ENCODE data around the gene ROPN1L.

Gene ROPN1L

DNA sequence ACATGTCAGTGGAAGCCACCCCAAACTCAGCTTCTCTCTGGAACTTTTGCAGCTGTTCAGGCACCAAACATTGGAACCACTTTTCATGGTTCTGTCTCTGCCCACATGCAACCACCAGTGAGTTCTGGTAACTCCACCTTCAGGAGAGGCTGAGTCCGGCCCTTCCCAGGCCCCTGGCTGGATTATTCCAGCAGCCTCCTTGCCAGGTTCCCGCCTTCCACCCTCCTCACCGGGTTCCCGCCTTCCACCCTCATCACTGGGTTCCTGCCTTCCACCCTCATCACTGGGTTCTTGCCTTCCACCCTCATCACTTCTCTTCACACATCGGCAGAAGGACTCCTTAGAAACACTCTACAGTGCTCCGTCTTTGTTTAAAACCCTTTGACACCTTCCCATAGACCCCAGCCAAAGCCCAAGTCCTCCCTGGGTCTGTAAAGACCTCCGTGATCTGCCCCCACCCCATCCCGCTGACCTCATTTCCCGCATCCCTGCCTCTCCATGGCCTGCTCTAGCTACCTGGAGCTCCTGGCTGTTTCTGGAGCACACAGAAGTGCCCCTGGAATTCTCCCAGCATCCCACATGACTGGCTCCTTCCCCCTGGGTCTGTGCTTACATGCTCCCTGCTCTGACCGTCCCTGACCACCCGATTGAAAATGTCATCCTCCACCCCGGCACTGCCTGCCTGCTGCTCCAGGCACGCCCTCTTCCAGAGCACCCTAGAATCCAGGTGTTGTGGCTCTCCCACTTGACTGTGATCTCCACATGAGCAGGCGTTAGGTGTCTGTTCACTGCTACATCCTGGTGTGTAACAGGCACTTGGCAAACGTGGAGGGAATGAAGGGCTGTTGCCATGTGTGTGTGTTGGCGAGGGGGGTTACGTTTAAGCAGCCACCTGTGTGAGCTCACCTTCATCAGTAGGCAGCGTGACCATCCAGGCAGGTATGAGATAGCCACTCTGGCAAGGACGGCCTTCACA is 17.7 kb downstream of the ROPN1L start:
- no peak for DNase-seq

DNA sequence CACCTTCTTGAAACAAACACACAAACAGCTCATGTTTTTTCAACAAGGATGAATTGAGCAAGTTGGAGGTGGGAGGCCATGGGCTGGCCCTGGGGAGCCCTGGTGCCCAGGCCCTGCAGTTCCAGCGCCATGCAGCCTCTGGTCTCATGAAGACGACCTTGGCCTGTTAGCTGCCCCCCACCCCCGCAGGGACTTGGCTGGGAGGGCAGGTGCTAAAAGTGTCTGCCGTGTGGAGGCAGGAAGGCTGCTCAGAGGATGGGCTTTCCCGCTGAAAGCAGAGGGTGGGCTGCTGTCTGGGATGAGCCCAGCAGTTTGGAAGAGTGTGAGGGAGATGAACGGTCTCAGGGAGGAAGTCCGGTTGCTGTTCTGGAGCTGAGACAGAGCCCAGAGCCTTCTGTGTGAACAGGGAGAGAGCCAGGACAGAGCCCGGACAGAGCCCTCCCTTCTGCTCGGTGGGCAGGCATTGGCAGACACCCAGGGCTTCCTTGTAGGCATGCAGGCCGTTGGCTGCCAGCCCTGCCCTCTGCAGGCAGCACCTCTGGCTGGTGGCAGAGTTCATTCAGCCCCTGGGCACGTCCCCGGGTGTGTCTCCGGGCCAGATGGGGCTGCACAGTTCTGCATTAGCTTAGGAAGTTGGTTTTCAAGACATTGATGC is 18.7 kb downstream of the ROPN1L start:
- no peak for DNase-seq

DNA sequence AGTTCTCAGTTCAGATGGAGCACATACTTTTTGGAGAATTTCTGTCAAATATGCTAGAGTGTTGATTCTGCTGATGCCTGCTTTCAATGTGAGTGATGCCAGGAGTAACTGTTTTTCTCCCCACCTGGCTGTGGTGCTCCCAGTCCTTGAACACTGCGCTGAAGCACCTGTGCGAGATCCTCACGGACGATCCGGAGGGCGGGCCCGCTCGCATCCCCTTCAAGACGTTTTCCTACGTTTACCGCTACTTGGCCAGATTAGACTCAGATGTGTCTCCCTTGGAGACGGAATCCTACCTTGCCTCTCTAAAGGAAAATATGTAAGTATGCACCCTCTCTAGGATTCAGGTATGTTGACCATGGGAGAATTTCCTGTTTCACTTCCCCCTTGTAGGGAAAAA is 19.4 kb downstream of the ROPN1L start:
- DNase-seq = no peak

DNA sequence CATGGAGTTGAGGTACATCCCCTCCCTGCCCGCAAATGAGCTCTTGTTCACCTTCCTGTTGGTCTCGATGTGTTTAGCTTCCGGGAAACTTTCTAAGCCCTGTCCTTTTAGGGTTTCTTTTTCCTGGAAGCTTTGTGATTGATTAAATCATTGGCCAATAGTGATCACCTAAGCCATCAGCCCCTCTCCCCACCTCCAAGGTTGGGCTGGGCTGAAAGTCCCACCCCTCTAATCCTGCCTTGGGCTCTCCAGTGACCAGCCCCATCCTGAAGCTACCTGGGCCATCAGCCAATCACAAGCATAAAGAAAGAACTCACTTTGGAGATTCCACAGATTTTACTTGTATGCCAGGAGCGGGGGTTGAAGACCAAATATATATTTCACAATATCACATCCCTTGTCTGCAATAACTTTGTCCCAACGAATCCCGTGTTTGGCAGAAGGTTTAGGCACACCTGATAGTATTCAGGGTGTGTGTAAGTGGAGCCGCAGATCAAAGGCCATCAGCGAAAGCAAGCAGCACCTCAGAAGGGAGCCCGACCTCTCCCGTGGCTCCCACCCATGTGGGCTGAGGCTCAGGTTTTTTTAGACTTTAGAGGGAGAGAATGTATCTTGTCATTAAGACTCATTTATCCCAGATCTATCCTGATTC is 20.4 kb downstream of the ROPN1L start:
- no peak for DNase-seq

DNA sequence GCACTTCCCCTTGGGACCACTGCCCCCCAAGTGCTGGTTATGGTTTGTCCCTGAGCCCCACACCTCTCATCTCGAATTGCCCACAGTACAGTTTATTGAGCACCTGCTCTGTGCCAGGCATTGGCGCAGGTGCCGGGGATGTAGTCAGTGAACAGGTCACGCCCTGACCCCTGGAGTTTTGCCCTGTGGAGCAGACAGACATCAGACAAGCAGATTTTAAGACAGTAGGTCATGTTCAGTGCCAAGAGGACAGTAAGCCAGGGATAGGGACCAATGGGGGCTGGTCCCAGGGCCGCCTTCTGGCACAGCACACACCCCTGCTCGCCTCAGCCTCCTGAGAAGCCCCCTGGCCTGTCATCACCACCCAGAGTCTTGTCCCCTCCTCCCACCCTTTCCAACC is 21.9 kb downstream of the ROPN1L start:
- no peak for DNase-seq

DNA sequence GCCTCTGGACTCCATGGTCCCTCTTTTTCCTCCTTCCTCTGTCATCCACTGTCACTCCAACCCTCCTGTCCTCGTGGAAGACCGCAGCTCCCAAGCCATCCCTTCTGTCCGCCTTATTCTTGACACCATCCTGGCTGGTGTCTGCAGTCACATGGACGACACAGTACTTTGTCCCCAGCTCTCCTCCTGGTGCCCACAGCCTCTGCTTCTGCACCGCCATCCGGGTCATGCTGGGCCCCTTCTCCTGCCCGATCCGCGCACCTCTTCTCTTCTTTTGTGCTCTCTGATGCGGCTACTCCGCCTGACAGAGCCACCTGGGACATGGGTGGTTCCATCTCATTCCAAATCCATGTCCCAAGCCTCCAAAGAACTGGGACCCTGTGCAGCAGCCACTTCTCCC is 22.5 kb downstream of the ROPN1L start:
- no peak for DNase-seq

DNA sequence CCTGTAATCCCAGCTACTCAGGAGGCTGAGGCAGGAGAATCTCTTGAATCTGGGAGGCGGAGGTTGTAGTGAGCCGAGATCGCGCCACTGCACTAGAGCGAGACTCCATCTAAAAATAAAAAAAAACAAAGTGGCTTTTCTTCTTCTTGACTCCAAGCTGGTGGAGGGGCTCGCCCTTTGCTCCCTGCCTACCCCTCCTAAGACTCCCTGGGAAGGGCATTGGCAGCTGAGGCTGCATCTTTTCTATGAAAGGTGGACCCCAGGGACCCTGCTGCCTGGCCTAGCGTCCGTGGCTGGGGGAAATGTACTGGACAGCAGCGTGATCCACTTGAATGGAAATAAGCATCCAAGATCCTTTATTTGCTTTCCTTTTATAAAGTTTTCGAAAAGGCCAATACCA is 24.0 kb downstream of the ROPN1L start:
- no peak for DNase-seq

DNA sequence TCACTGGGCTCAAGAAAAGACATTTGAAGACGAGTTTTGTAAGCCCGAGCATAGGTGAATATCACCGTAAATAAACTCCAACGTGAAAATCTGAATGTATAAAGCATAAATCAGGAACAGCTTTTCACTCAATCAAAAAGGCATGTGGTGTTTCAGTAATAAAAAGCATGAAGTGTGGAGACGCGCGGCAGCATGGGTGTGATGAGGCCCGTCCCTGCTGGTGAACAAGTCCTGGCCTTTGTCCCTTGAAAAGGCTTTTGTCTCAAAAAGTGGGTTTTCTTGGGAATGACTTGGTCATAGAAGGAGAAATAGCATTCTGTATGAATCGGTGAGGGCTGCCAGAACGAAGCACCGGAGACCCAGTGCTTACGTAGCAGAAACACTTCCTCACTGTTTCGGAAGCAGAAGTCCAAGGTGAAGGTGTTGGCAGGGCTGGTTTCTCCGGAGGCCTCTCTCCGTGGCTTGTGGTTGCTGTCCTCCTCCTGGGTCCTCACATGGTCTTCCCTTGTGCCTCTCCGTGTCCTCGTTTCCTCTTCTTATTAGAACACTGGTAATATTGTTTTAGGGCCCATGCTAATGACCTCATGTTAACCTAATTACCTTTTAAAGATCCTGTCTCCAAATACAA is 24.9 kb downstream of the ROPN1L start:
- DNase-seq = no peak

DNA sequence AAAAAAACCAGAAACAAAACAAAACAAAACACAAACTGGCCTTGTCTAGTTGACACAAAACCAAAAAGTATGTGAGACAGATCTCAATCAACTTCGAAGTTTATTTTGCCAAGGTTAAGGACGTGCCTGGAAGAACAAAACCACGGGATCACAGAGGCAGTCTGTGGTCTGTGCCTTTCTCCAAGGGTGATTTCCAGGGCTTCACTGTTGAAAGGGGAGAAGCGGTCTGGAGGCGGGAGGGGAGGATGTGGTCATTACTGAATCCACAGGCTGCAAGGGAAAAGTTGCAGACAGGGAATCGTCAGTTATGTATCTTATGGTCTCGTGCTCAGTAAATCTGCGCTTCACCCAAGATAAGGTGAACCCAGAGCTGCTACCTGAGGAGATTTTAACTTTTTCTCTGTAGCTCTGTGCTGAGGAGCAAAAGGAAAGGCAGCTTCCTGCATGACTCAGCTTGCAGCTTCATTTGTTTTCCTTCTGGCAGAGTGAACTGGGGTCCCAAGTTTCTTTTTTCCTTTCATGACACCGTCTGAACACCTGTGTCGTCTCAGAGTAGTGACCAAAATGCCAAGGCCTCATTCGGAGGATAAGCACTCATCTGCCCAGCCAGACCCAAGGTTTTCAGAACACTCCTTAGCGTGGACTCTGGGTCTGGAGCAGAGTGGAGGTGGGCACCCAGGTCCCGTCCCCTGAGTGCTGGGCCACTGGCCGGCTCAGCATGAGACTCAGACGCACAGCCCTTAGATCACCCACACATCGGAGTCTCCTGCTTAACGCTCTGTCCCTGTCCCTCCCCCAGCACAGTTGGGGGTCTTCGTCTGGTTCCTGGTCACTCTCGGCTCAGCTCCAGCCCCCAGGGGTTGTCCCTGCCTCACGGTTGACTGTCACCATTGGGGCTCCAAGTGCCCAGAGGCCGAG is 25.9 kb downstream of the ROPN1L start:
- no peak for DNase-seq

DNA sequence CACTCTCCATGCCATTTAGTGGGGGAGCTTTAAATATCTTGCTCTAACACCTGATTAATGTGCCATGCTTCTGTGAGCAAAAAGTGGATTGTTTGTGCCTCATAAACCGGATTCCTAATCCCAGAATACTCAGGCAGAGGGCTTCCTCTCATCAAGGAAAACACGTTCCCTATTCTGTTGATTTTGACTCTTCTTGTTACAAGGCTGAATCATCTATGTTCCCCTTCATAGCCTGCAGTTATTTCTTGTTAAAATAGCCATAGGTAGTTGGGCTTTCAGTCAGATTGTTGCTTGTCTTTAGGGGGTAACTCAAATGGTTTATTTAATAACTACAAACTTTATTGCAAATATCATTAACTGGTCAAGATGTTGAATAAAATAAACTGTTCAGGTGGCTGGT is 26.6 kb downstream of the ROPN1L start:
- no peak for DNase-seq

DNA sequence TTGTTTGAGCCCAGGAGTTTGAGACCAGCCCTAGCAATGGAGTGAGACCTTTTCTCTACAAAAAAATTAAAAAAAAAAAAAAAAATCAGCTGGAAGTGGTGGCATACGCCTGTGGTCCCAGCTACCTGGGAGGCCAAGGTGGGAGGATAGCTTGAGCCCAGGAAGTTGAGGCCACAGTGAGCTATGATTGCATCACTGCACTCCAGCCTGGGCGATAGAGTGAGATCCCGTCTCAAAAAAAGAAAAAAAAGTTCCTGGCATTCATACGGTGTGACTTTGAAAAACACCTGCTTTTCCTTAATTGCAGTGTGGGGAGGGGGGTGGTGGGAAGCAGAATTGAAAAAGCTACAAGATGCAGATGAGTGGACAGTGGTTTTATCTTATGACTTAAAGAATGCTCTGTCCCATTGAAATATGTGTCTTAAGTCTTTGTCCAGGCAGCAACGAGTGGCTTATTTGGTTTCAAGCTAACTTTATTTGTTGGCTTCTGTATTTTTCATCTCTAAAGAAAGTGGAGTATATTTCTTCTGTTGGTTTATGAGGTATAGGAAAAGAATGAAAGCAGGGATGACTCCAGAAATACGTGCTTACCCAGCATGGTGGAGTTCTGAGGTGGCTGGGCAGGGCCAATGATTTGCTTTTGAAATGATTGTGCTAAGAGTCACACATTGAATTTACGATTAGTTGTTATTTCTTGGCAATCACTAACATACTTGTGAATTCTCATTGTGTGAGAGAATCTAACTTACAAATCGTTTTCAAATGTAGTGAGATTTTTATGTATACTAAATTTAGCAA is 27.8 kb downstream of the ROPN1L start:
- no peak for DNase-seq

DNA sequence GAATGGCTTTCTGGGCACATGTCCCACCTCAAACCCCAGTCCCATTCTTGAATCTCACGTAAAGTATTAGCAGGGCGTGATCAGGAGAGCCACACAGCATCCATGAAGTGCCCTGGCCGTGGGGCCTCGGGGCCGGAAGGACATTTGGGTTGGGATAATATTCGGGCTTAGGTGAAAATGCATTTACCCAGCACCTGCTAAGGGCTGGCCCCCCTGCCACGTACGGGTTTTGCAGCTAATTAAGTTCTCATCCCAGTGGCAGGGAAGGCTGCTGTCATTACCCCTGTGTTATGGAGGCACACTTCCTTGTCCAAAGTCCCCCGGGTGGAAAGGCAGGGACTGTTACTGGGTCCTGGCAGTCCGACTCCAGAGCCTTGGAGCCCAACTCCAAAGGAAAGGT is 29.0 kb downstream of the ROPN1L start:
- no peak for DNase-seq

DNA sequence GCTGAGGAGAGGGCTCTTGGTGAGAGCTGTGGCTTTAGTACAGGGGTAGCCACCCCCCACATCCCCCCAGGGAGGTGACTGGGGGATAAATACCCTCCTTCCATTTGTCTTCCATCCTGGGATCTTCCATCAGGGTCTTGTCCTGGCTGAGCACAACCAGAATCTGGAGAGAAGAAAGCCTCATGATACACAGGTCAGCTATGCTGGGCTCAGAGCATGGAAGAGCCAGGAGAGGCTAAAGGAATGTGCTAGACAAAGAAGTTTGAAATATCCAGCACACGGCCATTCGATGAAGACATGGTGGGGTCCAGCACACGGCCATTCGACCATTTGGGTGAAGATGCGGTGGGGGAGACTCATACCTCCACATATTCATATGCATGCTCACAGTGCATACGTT is 30.0 kb downstream of the ROPN1L start:
- no peak for DNase-seq

DNA sequence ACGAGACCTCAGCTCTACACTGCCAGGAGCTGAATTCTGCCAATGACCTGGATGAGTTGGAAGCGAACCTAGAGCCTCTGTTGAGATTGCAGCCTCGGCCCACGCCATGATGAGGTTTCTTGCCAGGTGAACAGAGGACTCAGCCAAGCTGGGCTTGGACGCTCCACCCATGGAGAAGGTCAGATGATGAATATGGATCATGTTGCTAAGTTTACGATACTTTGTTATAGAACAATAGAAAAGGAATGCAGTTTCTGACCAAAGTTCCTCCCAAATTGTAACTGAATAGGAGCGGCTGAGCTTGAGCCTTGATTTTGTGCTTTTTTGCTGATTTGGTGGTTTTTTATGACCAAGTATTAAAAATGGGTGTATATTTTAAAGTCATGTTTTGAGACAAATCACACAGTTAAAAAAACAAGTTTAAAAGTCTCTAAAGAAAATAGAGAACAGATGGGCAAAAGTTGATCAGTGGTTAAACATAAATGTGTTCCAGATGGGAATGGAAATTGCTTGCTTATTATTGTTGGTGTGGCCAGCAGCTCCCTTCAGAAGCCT is 32.9 kb downstream of the ROPN1L start:
- no peak for DNase-seq

DNA sequence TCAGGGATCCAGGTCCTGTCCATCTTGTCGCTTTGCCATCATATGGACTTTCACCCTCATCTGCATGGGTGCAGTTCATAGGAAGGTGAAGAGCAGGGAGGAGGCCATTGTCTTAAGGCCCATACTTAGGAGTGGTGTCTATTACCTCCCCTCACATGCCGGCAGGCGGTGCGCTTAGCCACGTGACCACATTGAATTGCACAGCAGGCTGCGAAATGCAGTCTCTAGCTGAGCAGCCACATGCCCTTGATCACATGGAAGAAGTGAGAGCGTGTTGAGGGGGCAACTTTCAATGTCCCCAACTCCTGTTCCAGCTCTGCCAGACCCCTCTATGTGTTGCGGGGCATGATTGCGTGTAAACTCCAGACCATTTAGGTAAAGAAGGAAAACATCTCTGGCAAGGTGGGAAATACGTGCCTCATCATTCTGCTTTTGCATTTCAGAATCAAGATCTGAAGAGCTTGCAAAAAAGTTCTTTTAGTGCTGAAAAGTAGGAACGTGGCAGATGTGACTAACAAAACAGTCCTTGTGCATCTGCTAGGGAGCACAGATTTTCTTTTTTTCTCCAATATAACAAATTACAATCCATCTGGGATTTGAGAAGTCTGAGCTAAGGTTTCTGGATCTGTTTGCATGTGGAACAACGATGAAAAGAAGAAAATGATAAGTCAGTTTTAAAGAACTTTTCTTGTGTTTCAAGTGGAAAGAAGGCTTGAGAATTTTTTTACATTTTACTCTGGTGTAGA is 34.4 kb downstream of the ROPN1L start:
- no peak for DNase-seq

DNA sequence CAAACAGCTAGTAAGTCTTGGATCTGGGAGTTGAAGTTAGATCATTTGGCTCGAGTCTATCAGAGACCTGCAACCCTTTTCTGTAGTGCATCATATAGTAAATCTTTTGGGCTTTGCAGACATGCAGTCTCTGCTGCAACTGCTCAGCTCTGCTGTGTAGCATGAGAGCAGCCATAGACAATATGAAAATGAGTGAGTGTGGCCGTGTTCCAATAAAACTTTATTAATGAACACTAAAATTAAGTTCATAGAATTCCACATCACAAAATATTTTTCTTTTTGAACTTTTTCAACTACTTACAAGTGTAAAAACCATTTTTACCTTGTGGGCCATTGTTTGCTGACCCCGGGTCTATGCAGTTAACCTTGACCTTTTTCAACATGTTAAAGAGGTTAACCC is 35.2 kb downstream of the ROPN1L start:
- no peak for DNase-seq

DNA sequence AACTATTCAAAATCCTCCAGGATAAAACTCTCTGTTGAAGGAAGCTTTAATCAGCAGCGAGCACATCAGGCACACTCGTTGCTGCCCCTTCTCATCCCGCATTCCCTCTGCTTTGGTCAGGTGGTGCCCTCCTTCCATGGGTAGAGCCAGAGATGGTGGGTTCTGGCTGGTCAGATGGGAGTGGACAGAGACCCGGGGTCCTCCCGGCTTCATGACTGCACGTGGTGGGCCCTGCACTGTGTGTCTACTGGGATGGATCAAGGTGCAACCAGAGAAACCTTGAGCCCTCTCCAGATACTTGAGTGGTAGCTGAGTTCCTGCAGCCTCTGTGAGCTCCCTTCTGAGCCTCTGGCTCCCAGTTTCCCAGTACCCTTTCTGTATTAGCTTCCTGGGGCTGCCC is 36.3 kb downstream of the ROPN1L start:
- no peak for DNase-seq

DNA sequence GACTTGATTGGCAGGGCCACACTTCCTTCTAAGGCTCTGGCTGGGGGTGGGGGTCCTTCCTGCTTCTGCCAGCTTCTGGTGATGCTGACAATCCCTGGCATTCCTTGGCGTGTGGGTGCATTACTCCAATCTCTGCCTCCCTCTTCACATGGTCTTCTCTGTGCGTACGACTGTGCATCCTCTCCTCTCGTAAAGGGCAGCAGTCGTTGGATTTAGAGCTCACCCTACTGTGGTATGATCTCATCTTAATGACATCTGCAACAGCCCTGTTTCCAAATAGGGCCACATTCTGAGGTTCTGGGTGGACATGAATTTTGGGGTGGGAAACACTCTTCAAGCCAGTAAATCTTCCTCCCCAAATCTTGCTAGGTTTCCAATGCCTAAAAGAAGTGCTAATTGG is 36.8 kb downstream of the ROPN1L start:
- no peak for DNase-seq

DNA sequence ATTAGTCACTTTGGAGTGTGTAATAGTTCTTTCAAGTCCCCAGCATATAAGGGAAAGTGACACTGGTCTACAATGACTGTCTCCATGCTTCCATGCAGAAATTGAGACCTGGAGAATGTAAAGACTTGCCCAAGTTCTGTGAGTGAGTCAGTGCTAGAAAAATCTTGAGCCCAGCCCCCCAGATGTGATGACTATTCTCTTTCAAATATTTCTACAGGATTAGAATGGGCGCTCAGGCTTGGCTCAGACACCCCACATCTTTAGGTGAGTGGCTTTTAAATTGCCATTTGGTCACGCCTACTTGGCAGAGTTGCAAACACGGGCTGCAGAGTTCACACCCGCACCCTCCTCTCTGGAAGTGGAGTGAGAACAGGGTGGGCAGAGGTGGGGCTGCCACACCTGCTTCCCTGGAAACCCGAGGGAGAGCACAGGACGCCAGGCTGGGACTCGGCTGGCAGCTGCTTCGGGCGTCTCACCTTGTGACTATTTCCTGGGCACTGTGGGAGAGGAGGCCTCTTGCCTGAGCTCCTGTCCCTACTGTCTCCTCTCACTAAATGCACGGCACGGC is 37.6 kb downstream of the ROPN1L start:
- peak; percentile 42 for DNase-seq

Measured in DMS79 (cell line).